ENCODE data around the gene GLRA1. TPM values are rescaled to one million over a fixed set of nuclear protein-coding genes. Genes with fewer than 3 reads are reported as not detected.

The GLRA1 gene
- total RNA-seq, 1 donor from 2014 or later, result not detected

DNA sequence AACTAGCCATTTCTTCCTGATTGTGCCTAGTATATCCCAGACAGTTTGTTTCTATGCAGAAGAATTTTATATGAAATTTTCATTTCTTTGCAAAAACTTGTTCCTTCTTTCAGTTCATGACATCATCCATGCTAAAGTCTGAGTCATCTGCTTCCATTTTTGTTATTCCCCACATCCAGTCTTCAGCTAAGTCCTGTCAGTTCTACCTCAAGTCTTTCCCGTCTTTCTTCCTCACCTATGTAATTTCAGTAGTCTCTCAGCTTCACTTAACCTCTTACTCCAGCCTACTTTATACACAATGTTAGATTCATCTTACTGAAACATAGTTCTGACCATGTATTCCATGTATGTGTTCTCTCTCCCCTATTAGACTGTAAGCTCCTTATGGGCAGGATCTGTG, 113.8 kb downstream of the GLRA1 start:
- intact Hi-C loops (cut with DNase I), result no loop called here
- DNase-seq (ENCODE audit: low spot score in 2 of 2), result no peak
- peaks cover 5 to 33% of the 10 kb centered on the region in 2 donors for H3K36me3 ChIP-seq
- H3K4me1 ChIP-seq, result peaks cover 0 to 12% of the 10 kb centered on the region in 2 donors
- H3K9me3 ChIP-seq, result no peaks in the 10 kb centered on the region
- no peak for TF ChIP-seq CTCF (IDR thresholded peaks at IDR 0.05)
- H3K4me3 ChIP-seq, result no peak overlapping the region
- H3K27ac ChIP-seq, result no peak overlapping the region
- no peaks in the 10 kb centered on the region for H3K27me3 ChIP-seq

GRCh38 chr5:151810449-151810848, 114.2 kb downstream of the GLRA1 start:
- no peak overlapping the region for H3K27ac ChIP-seq
- H3K4me1 ChIP-seq, result peaks cover 0 to 12% of the 10 kb centered on the region in 2 donors
- no peak for TF ChIP-seq CTCF (IDR thresholded peaks at IDR 0.05)
- H3K4me3 ChIP-seq, result no peak overlapping the region
- H3K36me3 ChIP-seq, result peaks cover 5 to 38% of the 10 kb centered on the region in 2 donors
- no peak for DNase-seq (ENCODE audit: low spot score in 2 of 2)
- no peaks in the 10 kb centered on the region for H3K9me3 ChIP-seq
- H3K27me3 ChIP-seq, result no peaks in the 10 kb centered on the region
- intact Hi-C loops (cut with DNase I), result no loop called here

DNA sequence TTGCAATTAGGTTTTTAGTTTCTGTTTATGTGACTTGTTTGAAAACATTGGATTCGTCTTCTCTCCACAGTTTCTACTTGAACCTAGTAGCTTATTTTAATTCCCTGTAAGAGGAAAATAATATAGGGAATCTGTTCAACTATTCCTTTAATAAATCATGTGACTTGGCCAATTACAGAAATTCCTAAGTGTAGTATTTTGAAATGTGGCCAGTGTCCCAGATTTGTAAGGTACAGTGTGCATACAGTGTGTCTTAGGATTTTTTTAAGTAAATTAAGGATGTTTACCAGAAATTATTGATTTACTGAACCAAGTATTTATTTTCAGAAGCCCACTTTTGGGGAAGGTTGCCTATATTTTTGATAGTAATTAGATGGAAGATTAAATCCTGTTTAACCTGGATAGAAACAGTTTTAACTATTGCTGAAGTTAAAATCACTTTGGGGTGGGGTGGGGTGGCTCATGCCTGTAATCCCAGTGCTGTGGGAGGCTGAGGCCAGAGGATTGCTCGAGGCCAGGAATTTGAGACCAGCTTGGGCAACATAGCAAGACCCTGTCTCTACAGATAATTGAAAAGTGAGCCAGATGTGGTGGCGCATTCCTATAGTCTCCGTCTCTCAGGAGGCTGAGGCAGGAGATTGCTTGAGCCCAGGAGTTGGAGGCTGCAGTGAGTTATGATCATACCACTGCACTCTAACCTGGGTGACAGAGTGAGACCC, 116.0 kb downstream of the GLRA1 start:
- TF ChIP-seq CTCF (IDR thresholded peaks at IDR 0.05), result no peak
- intact Hi-C loops (cut with DNase I), result loop anchor here (10.0 kb wide), 1 partner anchor 1556 kb away; no protein-coding TSS in a partner anchor
- Histone ChIP-seq H3K27ac (no peak overlapping the region), H3K4me3 (no peak overlapping the region), H3K36me3 (peaks cover 11 to 35% of the 10 kb centered on the region in 2 donors), H3K4me1 (peaks cover 0 to 12% of the 10 kb centered on the region in 2 donors), H3K27me3 (no peaks in the 10 kb centered on the region), H3K9me3 (no peaks in the 10 kb centered on the region)
- no peak for DNase-seq (ENCODE audit: low spot score in 2 of 2)

DNA sequence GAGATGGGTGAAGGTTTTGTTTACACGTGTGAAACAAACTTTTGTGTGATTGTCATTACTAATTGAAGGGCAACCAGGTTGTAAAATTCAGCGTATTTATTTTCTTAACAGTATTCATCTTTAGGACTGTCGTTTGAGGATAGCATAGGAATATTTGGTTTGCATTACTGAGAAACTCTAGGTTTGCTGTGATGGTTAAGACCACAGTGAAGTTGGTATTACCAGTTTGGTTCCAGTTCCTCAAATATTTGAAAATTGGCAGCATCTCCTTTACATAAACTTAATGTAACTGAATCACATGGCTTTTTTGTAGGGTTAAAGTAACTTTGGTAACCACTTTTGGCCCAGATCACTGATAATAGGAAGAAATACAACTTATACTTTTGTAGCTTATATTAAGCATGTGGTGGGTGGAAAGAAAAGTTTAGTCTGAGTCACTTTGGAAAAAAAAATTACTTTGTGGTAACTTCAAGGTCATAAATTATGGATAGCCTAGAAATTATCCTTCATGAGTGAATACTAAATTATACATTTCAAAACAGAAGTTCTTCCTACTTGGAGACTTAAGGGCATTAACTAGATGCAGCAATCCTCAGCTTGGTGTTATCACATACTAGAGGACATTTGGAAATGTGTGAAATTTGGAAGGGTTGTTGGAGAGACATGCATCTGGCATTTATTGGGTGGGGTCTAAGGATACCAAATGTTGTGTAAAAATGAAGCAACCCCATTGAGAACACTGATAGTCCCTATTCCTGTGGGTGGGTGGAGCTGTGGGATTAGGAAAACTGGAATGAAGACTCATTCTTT, 119.0 kb downstream of the GLRA1 start:
- TF ChIP-seq CTCF (IDR thresholded peaks at IDR 0.05), result no peak
- no peak for DNase-seq (ENCODE audit: low spot score in 2 of 2)
- no peak overlapping the region for H3K4me3 ChIP-seq
- H3K36me3 ChIP-seq, result peaks cover 33 to 59% of the 10 kb centered on the region in 2 donors
- intact Hi-C loops (cut with DNase I), result loop anchor here (10.0 kb wide), 1 partner anchor 1559 kb away; no protein-coding TSS in a partner anchor
- no peaks in the 10 kb centered on the region for H3K9me3 ChIP-seq
- H3K27me3 ChIP-seq, result no peaks in the 10 kb centered on the region
- no peak overlapping the region for H3K27ac ChIP-seq
- peaks cover 0 to 8% of the 10 kb centered on the region in 2 donors for H3K4me1 ChIP-seq

DNA sequence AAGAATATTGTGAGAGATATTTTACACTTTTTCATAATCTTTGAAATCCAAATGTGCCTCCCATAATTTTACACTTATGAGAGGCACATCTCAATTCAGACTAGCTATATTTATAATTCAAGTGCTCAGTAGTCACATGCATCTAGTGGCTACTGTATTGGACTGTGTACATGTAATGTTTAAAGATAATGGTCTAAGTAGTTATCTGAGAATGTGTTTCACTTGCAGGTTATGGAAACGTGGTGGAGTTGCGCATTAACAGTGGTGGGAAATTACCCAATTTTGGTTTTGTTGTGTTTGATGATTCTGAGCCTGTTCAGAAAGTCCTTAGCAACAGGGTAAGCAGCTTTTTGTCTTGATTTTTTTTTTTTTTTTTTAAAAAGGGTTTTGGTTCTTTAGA, 124.1 kb downstream of the GLRA1 start:
- Histone ChIP-seq H3K27me3 (no peaks in the 10 kb centered on the region), H3K27ac (no peak overlapping the region), H3K36me3 (peaks cover 66 to 80% of the 10 kb centered on the region in 2 donors), H3K9me3 (no peaks in the 10 kb centered on the region), H3K4me3 (no peak overlapping the region), H3K4me1 (no peaks in the 10 kb centered on the region)
- TF ChIP-seq CTCF (IDR thresholded peaks at IDR 0.05), result no peak
- DNase-seq (ENCODE audit: low spot score in 2 of 2), result no peak
- intact Hi-C loops (cut with DNase I), result loop anchor here (10.0 kb wide), 1 partner anchor 1564 kb away; no protein-coding TSS in a partner anchor
